NCI-H2196 (cell line): ENCODE measurements around the gene TTLL11.

Source experiments
- DNase-seq: peaks from one replicate; lab custom pipeline; 2025; ENCODE audit not compliant: unreplicated experiment; lab: John Stamatoyannopoulos, UW

TTLL11 gene

DNA sequence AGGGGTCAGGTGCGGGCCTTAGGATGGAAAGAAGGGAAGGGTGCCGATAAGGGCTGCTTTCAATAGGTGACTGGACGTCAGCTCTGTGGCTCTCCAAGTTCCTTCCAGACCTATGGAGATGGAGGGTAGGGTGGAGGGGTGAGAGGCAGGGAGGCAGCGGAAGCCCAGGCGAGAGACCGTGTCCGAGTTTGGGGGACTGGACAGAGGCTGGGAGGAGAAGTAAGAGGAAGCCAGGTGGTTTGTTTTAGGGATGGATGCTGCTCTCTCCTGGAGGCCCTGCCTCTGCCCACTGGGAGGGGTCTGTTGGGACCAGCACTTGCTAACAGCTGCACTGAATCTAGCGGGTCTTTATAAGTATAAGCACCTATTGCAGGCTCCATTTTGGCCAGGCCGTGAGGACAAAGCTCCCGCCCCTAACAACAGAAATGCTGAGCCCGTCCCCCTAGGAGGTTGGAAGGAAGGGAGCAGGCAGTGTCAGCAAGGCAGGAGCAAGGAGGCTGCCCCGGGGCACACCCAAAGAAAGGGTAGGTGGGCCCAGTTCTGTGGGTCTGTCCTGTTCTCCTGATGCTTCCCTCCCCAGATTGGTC is 274.2 kb downstream of the TTLL11 start:
- DNase-seq = no peak

DNA sequence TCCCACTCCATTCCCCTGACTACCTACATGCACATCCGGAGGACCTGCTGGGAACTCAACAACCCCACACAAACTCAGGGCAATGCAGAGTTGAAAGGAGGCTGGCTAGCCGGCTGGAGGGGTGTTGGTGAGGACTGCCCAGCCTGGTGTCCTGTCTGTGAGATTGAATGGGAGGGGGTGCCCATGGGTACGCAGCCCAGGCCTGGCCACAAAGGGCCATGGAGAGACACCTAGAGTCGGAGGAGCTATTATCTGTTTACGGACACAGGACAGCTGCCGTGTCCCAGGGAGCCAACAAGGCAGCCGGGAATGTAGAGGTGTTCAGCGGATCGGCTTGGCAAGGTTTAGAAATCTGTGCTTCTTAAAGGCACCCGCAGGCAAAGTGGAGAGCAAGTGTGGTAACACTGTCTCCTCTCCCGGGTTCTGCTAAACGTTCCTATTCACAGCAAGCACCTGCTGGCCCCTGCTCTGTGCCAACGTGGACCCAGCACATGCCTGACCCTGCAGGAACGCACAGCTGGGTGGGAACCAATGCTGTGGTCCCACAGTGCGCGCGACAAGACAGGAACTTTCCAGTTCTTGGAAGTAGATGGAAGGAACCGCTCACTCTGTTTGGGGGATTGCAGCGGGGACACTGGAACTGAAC is 275.0 kb downstream of the TTLL11 start:
- no peak for DNase-seq

DNA sequence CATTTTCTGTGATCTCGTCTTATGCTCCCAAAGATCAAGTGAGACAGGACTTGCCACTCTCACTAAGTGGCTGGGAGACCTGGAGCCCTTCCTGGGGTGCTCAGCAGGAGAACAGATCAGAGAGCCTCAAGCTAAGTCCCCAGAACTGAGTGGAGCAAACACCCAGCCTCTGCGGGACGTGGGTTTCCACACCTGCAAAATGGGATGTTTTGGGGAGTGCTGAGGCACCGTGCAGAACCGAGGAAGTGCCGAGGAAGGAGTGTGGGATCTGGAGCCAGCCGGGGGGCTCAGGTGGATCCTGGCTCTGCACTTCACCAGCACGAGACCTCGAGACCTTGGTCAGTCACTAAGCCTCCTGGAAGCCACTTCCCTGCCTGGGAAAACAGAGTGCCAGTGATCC is 275.6 kb downstream of the TTLL11 start:
- no peak for DNase-seq

DNA sequence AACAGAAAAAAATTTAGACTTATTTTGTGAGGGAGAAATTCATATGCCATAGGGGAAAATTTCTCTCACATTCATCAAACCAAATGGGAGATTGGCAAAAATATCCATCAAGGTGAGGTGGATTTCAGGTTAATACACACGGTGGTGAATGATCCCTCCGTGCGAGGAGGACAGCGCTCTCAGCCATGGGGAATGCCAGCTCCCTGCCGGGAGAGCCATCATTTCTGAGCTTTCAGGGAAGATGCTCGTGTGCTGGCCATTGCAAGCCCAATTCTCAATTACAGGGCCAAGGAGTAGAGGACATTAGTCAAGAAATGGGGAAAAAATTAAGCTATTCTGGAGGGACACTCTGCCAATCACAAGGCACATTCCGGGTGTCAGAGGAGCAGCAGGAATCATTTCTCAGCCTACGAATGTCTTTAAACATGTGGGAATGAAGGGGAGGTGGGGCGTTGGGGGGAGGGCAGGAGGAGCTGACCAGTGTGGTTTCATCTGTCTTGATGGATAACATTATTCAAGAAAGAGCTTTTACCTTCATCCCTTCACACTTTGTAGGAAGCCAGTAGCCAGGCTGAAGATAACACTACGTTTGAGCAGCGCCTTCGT is 276.2 kb downstream of the TTLL11 start:
- DNase-seq = no peak

DNA sequence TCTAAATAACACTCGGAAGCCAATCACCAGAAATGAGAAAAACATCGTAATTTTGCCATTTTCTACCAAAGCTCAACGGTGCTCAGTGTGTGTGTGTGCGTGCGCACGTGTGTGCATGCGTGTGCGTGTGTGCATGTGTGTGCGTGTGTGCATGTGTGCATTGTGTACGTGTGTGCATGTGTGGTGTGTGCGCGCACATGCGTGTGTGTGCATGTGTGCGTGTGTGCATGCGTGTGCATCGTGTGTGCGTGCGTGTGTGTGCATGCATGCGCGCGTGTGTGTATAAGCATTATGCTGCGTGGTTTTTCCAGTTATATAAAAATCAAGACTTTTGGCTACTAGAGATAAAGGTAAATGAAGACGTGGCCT is 276.7 kb downstream of the TTLL11 start:
- no peak for DNase-seq

DNA sequence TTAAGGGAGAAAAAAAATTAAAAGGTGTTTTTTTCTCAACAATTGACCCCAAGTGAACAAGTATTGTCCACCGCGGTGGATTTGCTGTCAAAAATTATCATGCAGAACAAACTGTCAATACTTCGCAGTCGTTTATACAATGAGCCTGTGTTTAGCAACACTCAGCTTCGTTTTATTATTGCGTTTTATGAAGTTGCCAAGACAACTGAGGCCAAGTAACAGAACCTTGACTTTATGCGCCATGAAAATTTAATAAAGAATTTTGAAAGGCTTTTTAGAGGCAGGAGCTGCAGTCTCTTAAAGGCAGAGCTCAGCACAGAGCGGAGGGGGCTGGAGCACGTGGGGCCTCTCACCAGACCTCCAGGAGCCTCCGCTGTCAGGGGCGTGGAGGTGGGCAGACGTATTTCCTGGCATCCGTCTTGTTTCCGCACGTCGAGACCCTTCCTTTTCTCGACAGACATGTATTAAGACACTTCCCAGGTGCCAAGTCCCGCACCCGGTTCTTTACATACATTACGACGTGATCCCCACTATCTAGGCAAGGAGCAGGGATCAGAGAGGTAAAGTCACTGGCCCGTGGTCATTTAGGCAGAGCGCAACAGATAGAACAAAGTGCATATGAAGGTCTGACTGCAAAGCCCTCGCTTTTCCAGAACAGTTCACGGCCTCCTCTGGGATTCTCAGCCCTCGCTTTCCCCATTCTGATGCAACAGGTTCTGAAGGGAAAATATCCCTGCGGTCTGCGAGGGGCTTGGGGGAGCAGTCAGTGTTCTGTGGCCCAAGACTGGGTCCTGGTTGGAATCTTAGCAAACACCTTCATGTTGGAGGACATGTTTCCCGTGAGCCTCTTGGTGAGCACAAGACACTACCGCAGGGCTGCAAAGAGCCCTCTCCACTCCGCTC is 277.3 kb downstream of the TTLL11 start:
- DNase-seq = no peak

DNA sequence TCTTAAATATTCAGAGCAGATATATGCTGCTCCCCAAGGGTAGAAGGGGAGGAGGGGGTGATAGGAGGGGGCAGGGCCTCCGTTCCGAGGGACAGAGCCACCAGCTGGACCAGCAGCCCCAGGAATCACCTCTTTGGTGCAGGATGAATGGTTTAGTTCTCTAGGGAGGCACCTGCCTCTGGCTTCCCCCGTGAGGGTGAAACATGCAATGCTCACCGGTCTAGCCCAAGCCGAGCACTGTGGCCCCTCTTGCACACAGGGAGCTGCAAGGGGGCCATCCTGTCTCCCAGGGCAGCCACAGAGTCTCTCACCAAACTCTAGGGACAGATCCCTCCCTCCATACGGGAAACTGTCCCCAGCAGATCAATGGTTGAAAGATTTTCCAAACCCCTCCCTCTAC is 278.0 kb downstream of the TTLL11 start:
- no peak for DNase-seq

DNA sequence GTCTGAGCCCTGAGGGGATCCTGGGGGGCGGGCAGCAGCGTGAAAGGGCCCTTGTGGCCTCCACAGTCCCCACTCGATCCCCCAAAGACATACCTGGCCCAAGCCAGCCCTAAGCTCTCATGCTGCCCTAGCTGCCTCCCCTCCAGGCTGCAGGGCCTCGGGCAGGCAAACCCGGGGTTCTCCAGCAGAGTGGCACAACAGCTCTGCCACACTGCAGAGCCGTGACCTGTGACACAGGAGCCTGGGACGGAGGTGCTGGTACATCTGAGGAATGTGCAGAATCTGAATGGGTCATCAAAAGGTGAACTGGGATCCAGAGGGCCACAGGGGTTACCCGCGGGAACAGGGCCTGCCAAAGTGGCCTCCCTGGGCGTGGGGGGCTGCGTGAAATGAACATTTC is 278.5 kb downstream of the TTLL11 start:
- DNase-seq = no peak

DNA sequence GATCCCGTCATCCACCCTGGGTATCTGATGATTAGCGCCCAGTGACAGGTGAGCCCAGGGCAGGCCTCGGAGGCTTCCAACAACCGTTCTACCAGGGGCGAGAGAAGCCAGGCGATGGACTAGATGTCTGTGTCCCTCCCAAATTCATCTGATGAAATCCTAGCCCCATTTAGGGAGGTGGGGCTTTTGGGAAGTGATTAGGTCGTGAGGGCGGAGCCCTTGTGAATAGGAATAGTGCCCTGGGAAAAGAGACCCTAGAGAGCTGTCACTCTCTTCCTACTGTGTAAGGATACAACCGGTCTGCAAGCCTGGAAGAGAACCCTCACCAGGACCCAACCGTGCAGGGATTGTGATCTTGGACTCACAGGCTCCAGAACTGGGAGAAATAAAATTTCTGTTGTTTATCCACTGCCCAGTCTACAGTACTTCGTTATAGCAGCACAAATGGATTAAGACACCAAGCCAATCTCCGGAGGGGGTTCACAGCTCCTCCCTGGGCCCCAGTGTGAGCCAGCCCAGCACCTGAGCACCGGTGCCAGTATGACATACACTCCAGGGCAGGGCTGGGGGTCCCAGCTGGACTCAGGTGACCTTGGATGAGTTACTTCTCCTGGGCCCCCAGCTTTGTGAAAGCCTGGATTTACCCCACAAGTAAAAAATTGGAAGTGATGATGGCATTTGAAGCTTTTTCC is 279.4 kb downstream of the TTLL11 start:
- no peak for DNase-seq

DNA sequence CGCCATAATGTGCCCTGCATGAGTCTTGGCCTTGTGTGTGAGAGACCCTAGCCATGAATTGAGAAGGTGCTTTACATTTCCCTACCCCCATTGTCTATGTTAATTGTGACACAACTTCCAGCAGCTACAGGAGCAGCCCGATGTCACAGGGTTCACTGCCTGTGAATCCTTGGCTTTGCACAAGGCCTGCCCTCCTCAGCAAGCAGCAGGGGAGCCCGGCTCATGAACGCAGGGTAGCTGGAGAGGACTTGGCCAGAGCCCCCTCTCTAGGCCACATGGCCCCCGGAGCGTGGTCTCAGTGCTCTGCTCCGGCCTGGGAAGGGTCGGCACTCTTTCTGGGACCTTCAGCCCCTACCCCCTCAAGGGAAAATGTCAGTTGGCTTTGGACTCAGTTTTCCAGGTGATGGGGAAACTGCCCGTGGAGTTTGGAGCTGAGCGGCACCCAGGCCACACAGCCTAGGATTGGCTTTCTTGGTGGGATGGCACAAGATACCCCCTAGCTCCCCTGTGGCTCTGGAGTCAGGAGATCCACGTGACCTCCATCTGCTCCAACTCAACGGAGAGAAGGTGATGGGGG is 280.9 kb downstream of the TTLL11 start:
- no peak for DNase-seq

DNA sequence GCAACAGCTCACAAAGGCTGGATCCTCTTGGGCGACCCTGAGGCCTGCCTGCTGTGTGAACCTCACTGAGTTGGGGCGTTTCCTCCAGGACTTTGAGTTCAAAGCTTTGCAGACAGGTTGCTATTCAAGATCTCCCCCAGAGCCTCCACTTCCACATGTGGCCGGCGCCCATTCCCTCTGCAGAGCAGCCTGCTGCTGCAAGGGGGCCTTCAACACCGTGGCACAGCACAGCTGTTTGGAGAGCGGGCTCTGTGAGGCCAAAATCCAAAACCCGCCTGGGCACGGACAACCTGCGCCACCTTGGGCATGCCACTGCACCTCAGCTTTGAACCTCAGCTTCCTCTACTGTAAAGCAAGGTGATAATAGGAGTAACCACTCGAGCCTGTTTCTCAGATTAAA is 281.4 kb downstream of the TTLL11 start:
- no peak for DNase-seq

DNA sequence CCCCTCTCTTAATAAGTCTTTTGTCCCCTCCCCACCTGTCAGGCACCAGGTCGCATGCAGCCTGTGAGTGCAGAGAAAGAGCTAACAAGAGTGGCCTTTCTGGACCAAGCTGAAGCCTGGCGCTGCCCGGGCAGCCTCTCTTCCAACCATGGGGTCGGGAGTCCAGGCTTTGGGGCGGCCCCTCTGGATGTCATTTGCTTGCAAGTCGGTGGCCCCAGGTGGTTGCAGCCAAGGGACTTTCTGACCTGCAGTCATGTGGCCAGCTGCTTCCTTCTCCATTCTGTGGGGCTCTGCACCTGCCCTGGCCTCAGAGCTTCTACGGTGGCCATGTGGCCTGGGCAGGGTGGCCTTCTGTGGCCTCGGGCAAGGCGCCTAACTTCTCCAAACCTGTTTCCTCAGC is 282.0 kb downstream of the TTLL11 start:
- no peak for DNase-seq

DNA sequence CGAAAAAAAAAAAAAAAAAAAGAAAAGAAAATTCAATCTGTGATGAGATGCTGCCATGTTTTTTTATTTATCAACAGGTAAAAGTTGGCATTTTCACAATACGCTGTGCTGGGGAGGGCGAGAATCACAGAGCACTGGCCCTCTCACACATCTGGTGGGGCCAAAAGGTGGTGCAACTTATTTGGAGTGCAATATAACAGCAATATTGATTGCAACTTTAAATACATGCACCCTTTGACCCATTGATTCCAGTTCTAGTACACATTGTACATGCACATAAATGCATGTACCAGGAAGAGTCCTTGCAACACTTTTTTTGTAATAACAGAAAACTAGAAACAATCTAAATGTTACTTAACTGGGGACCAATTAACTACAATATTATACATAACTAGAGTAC is 282.6 kb downstream of the TTLL11 start:
- no peak for DNase-seq

DNA sequence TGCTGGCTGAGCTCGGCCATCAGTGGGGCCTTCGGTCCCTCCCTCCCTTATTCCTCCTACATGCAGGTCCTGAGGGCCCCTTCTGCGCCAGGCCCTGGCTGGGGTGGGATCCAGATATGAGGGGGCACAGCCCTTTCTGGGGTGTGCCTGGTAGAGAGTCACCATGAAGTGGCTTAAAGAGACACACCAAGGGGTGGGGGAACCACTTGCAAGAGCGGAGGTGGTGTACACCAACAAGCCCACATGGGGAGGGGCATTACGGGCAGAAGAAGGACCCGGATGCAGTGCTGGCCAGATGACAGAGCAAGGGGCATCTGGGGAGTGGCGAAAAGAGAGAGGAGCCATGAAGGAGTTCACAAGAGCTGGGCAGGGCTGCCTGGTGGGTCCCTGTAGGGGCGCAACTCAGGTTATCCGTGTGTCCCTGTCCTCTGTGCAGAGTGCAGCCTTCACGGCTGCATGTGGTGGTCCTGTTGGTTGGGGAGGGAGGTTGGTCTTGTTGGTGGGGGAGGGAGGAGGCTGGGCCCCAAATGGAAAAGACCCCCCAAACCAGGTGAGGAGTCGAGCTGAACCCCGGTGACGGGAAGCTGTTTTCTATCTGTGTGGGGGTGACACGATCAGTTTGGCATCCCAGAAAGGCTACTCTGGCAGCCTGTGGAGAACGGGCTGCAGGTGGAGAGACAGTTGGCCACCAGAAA is 283.6 kb downstream of the TTLL11 start:
- DNase-seq = no peak

DNA sequence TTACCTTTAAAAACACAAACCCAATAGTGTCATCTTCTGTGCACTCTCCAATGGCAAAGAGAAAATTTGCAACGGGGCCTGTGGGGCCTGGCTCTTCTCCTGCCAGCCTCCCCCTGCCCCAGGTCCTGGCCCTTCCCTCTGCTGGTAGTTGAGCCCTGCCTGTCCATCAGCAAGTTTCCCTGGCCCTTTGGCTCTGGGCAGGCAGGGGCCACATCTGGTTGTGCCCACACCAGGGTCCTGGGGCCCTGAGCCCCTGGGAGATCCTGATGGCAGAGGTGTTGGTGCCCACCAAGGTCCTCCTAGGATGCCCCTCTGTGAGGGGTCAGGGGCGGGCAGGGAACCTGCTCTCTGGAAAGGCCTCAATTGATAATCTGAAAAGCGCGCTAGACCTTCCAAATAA is 284.3 kb downstream of the TTLL11 start:
- no peak for DNase-seq

DNA sequence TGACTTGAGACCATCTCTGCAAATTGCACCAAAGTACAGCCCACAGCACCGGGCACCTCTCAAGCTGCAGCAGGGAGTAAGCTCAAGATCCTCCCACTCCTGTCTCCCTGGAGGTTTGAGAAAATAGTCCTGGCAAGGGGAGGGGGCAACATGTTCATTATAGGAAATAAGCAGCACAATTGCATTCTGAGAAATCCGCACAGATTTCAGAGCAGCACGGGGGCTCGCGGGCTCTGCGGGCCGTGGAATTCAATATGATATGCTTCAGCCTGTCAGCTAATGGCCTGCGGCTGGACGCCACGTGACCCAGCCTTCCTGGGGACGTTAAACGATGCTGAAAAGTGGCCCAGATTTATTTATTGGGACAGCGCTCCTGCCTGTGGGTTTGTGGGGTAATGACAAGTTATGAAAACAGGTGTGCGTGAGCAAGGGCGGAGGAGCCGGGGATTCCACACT is 285.3 kb downstream of the TTLL11 start:
- no peak for DNase-seq

DNA sequence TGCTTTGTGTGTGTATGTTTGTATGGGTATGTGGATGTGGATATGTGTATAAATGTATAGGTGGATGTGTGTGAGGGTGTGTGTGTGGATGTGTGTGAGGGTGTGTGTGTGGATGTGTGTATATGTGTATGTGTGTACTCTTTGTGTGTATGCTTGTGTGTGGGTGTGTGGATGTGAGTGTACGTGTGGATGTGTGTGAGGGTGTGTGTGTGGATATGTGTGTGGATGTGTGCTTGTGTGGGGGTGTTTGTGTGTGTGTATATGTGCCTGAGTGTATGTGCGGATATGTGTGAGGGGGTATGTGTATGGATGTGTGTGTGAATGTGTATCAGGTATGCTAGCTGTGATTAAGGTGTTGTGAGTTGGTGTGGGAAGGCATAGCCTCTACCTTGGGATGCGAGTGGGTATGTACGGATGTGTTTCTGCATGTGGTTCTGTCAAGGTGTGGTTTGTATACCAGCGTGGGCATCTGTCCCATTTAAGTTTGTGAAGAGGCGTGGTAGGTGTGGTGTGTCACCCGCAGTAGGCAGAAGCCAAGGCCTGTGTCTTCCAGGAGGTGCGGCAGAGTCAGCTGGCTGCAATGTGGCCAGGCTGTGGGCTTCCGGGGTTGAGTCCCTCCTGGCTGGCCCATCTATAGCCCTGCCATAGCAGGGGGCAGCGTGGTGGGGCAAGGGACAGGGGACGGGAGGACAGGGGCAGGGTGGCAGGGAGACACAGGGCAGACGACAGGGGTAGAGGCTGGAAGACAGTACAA is 285.9 kb downstream of the TTLL11 start:
- DNase-seq = no peak

DNA sequence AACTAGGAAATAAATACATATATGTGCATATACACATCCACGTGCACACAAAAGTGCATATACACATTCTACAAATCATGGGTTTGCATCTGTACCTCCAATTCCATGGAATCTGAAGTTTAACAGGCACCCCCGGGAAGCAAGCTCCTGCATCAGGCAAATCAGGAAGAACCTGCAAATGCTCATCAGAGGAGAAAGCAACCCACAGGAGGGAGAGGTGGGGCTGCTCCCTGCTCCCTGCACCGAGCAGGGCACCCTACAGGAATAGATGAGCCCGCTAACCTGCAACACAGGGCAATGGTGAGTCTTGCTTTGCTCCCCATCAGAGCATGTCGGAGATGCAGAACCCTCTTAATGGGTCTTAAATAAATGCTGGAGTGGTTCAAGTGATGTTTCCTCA is 290.4 kb downstream of the TTLL11 start:
- DNase-seq = no peak

DNA sequence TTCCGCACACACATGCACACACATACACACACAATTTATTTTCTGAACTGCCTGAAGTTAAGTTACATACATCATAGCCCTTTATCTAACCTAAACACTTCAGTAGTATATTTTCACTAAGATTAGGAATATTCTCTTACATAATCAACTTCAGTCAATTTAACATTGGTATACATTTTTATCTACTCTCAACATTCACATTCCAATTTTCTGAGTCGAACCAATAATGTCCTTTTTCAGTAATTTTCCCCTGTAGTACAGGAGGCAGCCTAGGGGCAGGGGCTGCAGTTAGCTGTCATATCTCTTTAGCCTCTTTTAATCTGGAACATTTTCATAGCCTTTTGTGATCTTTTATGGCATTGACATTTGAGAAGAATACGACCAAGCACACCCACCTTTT is 291.5 kb downstream of the TTLL11 start:
- no peak for DNase-seq

DNA sequence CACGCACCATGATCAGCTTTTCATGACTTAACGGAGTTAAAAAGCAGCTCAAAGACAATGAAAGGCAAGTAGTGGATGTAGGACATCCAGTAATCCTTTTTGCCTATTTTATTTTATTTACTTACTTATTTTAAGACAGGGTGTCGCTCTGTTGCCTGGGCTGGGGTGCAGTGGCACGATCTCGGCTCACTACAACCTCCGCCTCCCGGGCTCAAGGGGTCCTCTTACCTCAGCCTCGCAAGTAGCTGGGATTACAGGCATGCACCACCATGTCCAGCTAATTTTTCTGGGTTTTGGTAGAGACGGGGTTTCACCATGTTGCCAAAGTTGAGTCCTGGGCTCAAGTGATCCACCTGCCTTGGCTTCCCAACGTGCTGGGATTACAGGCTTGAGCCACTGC is 292.7 kb downstream of the TTLL11 start:
- DNase-seq = no peak
